SK-N-SH treated with all-trans-retinoic acid at 6 μM for 48 hours (cell line): ENCODE data around the gene SLC35F5.

Source experiments
- ATAC-seq: fragments of 200-7000 bp; cut with Tn5 transposase; 3 replicates; pipeline ENCODE4 v1.9.1; 2020; ENCODE audit warnings: mild to moderate bottlenecking, moderate library complexity
- ARNTL ChIP-seq: fragments of 450-650 bp; formaldehyde crosslinking; IDR thresholded peaks from 2 replicates; pipeline ENCODE4 v1.5.0; 2020; ENCODE audit warnings: low read depth, mild to moderate bottlenecking, moderate library complexity, borderline replicate concordance
- BACH2 ChIP-seq: fragments of 250-450 bp; sonication (Bioruptor Pico); IDR thresholded peaks from 2 replicates; pipeline ENCODE4 v1.9.0; 2021; ENCODE audit warnings: mild to moderate bottlenecking, borderline replicate concordance
- CREB5 ChIP-seq: fragments of 250-450 bp; sonication (Bioruptor Pico); IDR thresholded peaks from 2 replicates; pipeline ENCODE4 v1.5.1; 2020; ENCODE audit warnings: low read depth, mild to moderate bottlenecking, moderate library complexity
- CSDC2 ChIP-seq: fragments of 250-450 bp; sonication (Bioruptor Pico); IDR thresholded peaks from 2 replicates; pipeline ENCODE4 v1.5.0; 2020; ENCODE audit warnings: mild to moderate bottlenecking, moderate library complexity
- CSRNP3 ChIP-seq: fragments of 250-450 bp; sonication (Bioruptor Pico); IDR thresholded peaks from 2 replicates; pipeline ENCODE4 v1.5.1; 2021; ENCODE audit warnings: mild to moderate bottlenecking, moderate library complexity
- ESRRG ChIP-seq: fragments of 250-450 bp; sonication (Bioruptor Pico); IDR thresholded peaks from 2 replicates; pipeline ENCODE4 v1.6.1; 2021; ENCODE audit warnings: mild to moderate bottlenecking
- GLIS3 ChIP-seq: fragments of 250-450 bp; sonication (Bioruptor Pico); IDR thresholded peaks from 2 replicates; pipeline ENCODE4 v1.5.0; 2020; ENCODE audit warnings: mild to moderate bottlenecking, moderate library complexity
- ISL1 ChIP-seq: fragments of 250-450 bp; sonication (Bioruptor Pico); IDR thresholded peaks from 2 replicates; pipeline ENCODE4 v2.1.2; 2022; ENCODE audit warnings: mild to moderate bottlenecking, moderate library complexity
- OSR1 ChIP-seq: fragments of 250-450 bp; sonication (Bioruptor Pico); IDR thresholded peaks from 2 replicates; pipeline ENCODE4 v1.8.0; 2022; ENCODE audit warnings: moderate library complexity, mild to moderate bottlenecking, inconsistent platforms
- PATZ1 ChIP-seq: fragments of 250-450 bp; sonication (Bioruptor Pico); IDR thresholded peaks from 2 replicates; pipeline ENCODE4 v1.8.0; 2020; ENCODE audit warnings: mild to moderate bottlenecking, moderate library complexity, borderline replicate concordance
- PPARA ChIP-seq: fragments of 250-450 bp; sonication (Bioruptor Pico); IDR thresholded peaks from 2 replicates; pipeline ENCODE4 v1.5.0; 2020; ENCODE audit warnings: mild to moderate bottlenecking, borderline replicate concordance
- RARB ChIP-seq: fragments of 250-450 bp; sonication (Bioruptor Pico); IDR thresholded peaks from 2 replicates; pipeline ENCODE4 v1.8.0; 2021; ENCODE audit warnings: mild to moderate bottlenecking, moderate library complexity
- SNAI2 ChIP-seq: fragments of 250-450 bp; sonication (Bioruptor Pico); IDR thresholded peaks from 2 replicates; pipeline ENCODE4 v1.5.0; 2020; ENCODE audit warnings: mild to moderate bottlenecking, moderate library complexity
- TCF4 ChIP-seq: fragments of 250-450 bp; sonication (Bioruptor Pico); IDR thresholded peaks from 2 replicates; pipeline ENCODE4 v1.8.0; 2021; ENCODE audit warnings: mild to moderate bottlenecking, moderate library complexity, borderline replicate concordance
- TOX ChIP-seq: fragments of 250-450 bp; sonication (Bioruptor Pico); IDR thresholded peaks from 2 replicates; pipeline ENCODE4 v1.8.0; 2021; ENCODE audit warnings: mild to moderate bottlenecking, moderate library complexity, borderline replicate concordance
- TSHZ2 ChIP-seq: fragments of 250-450 bp; sonication (Bioruptor Pico); IDR thresholded peaks from 2 replicates; pipeline ENCODE4 v1.5.0; 2020; ENCODE audit warnings: mild to moderate bottlenecking, moderate library complexity
- ZC3H10 ChIP-seq: fragments of 250-450 bp; sonication (Bioruptor Pico); IDR thresholded peaks from 2 replicates; pipeline ENCODE4 v1.5.1; 2021; ENCODE audit warnings: mild to moderate bottlenecking, moderate library complexity
- ZFP3 ChIP-seq: fragments of 250-450 bp; sonication (Bioruptor Pico); IDR thresholded peaks from 2 replicates; pipeline ENCODE4 v1.5.0; 2020; ENCODE audit warnings: mild to moderate bottlenecking, moderate library complexity
- ZFP30 ChIP-seq: fragments of 450-650 bp; formaldehyde crosslinking; IDR thresholded peaks from 2 replicates; pipeline ENCODE4 v1.5.0; 2022; ENCODE audit warnings: mild to moderate bottlenecking, moderate library complexity
- ZNF565 ChIP-seq: fragments of 450-650 bp; formaldehyde crosslinking; conservative IDR thresholded peaks from 2 replicates; pipeline ENCODE4 v1.5.0; 2020; ENCODE audit warnings: low read depth, mild to moderate bottlenecking, moderate library complexity
- ZNF70 ChIP-seq: fragments of 450-650 bp; formaldehyde crosslinking; IDR thresholded peaks from 2 replicates; pipeline ENCODE4 v1.5.0; 2020; ENCODE audit warnings: mild to moderate bottlenecking, moderate library complexity

SLC35F5 gene

GRCh38 chr2:113750385-113750784, 6.1 kb downstream of the SLC35F5 start:
- no peak for ATAC-seq
- TF ChIP-seq ESRRG (CRISPR knock-in tag) (no peak), RARB (CRISPR knock-in tag) (no peak), ZC3H10 (CRISPR knock-in tag) (no peak), ZNF565 (no peak), BACH2 (CRISPR knock-in tag) (no peak), PPARA (CRISPR knock-in tag) (no peak), PATZ1 (CRISPR knock-in tag) (no peak)
- TF ChIP-seq, all 23 proteins: peak for 0

- ATAC-seq: no peak
- no peak for TF ChIP-seq ESRRG (CRISPR knock-in tag)
- no peak for TF ChIP-seq RARB (CRISPR knock-in tag)
- TF ChIP-seq GLIS3 (CRISPR knock-in tag): no peak
- no peak for TF ChIP-seq CSRNP3 (CRISPR knock-in tag)
- no peak for TF ChIP-seq ISL1 (CRISPR knock-in tag)
- TF ChIP-seq ZC3H10 (CRISPR knock-in tag): no peak
- no peak for TF ChIP-seq ZFP30 (CRISPR knock-in tag)
- TF ChIP-seq PPARA (CRISPR knock-in tag): no peak
- no peak for TF ChIP-seq TOX (CRISPR knock-in tag)
- TF ChIP-seq ZNF565: no peak
- no peak for TF ChIP-seq ZNF70 (CRISPR knock-in tag)
- TF ChIP-seq CSDC2 (CRISPR knock-in tag): no peak
- no peak for TF ChIP-seq BACH2 (CRISPR knock-in tag)
- no peak for TF ChIP-seq CREB5 (CRISPR knock-in tag)
- no peak for TF ChIP-seq SNAI2 (CRISPR knock-in tag)
- no peak for TF ChIP-seq OSR1
- TF ChIP-seq ZFP3 (CRISPR knock-in tag): no peak
- no peak for TF ChIP-seq TSHZ2 (CRISPR knock-in tag)
- no peak for TF ChIP-seq TCF4
Observed at GRCh38 chr2:113741091-113741490, 15.4 kb downstream of the SLC35F5 start.

GRCh38 chr2:113739849-113740248, 16.6 kb downstream of the SLC35F5 start:
- no peak for ATAC-seq
- no peak for TF ChIP-seq SNAI2 (CRISPR knock-in tag)

- no peak for ATAC-seq
- no peak for TF ChIP-seq TCF4
- TF ChIP-seq ARNTL (CRISPR knock-in tag): no peak
- no peak for TF ChIP-seq RARB (CRISPR knock-in tag)
- TF ChIP-seq TSHZ2 (CRISPR knock-in tag): no peak
- TF ChIP-seq CSDC2 (CRISPR knock-in tag): no peak
- no peak for TF ChIP-seq SNAI2 (CRISPR knock-in tag)
- TF ChIP-seq BACH2 (CRISPR knock-in tag): no peak
- no peak for TF ChIP-seq ISL1 (CRISPR knock-in tag)
Observed at GRCh38 chr2:113734185-113734584, 22.3 kb downstream of the SLC35F5 start.
